Hepatocyte (in vitro differentiated cells): ENCODE measurements around the gene TNP2.

Experiments
- CTCF ChIP-seq: fragments of 200-600 bp; sonication (generic); IDR thresholded peaks from 2 replicates; pipeline ENCODE4 v1.5.1; 2016; ENCODE audit warnings: antibody characterized with exemption, mild to moderate bottlenecking; ENCODE audit not compliant: poor library complexity
- EZH2 ChIP-seq: fragments of 200-600 bp; sonication (generic); IDR thresholded peaks from 2 replicates; pipeline ENCODE4 v1.6.1; 2016; ENCODE audit warnings: antibody characterized with exemption, mild to moderate bottlenecking, borderline replicate concordance
- EZH2phosphoT487 ChIP-seq: fragments of 200-600 bp; sonication (generic); IDR thresholded peaks from one replicate; pipeline ENCODE4 v1.6.1; 2018; ENCODE audit warnings: antibody characterized with exemption, mild to moderate bottlenecking, low read depth, moderate library complexity; ENCODE audit not compliant: unreplicated experiment, severe bottlenecking

GRCh38 chr16:11270602-11271162 is 1.6 kb upstream of the TNP2 start:
- TF ChIP-seq CTCF (no peak), EZH2 (no peak), EZH2phosphoT487 (no peak)
